GM10266 (cell line): Measurements from ENCODE around the gene CNPY1.

Experiments
- DNase-seq: peaks from one replicate; pipeline ENCODE4 v3.0.0; 2012; ENCODE audit errors: extremely low spot score
- CTCF ChIP-seq: IDR thresholded peaks from 2 replicates; pipeline ENCODE4 v1.5.1; 2012; ENCODE audit warnings: mild to moderate bottlenecking, low read depth; ENCODE audit not compliant: control insufficient read depth, insufficient read depth; ENCODE audit errors: missing control alignments

Gene CNPY1

DNA sequence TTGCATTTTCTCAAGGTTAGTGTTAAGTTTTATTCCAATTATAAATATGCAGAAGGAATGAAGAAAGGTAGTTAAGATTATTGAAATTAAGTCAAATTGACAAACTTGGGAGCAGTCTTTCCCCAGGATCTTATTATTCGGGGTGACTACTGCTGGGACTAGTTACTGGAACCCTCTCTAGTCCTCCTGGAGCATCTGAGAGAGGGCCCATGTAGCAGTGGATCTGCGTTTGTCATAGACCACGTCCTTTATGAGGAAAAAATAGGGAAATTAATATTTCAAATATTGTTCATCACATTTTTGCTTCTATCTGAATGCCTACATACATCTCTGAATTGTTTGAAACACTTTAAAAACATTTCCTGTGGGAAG, 41.0 kb downstream of the CNPY1 start:
- no peak for TF ChIP-seq CTCF
- no peak for DNase-seq

DNA sequence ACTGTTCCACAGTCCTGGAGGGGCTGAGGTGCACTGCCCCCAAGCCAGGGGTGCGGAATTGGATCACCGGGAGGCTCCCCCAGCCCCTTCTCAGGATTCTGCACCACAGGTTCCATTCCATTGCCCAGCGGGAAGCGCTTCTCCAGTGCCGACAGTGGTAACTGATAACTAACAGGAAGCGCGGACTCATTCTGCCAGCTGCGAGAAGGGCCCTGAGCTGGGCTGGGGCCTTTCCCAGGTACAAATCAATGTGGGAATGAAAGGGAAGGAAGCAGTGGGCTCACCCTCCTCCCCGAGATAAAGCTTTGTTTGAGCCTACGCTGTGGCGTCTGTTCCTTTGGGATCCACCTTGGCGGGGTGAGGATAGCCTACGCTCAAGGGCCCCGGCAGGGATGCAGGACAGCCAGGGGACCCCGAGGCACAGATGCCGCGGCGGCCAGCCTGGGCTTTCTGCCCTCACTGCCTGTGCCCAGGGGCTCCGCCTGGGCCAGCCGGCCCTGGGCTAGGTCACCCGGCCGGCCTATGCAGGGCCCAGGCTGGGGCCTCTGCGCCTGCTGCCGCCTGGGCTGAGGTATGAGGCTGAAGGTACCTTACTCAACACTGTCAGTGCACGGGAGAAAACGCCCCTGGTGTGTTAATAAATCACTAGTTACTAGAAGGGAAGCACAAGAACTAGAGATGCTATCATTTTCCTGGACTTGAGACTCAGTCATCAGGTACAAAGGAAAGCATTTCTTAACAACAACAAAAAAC, 49.0 kb downstream of the CNPY1 start:
- no peak for TF ChIP-seq CTCF
- no peak for DNase-seq

DNA sequence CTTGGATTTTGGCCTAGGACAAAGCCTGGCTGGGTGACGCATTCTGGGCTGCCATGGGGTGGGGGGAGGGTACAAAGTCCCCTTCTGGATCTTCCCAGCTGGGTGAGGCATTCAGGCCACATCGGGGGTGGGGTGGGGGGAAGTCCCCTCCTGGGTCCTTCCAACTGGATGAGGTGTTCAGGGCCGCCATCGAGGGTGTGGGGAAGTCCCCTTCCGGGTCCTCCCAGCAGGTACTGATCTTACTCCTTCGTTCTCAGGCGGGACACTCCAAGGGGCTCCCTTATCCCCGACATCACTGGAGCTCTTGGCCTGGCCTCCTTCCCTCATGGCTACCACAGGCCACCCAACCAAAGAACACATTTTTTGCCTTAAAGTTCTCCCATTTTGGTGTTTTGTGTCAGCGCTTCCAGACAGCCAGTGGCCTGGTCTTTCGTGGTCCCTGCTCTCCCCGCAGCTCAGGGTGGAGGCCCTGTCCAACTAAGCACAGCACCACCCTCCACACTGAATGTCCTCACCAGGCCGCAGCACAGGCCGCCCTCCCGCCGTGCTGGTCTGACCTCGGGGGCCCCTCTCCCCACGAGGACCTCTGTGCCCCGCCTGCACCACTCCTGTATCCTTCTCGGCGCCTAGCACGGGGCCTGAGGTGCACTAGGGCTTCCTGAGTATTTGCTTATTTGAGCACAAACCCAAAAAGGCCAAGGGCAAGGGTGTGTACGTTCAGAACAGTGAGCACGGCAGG, 49.9 kb downstream of the CNPY1 start:
- DNase-seq: no peak
- no peak for TF ChIP-seq CTCF

GRCh38 chr7:155495440-155496248, 50.7 kb downstream of the CNPY1 start:
- TF ChIP-seq CTCF: no peak
- DNase-seq: no peak

GRCh38 chr7:155494551-155494950, 51.8 kb downstream of the CNPY1 start:
- DNase-seq: no peak

More at GRCh38 chr7:155494551-155494950, 51.8 kb downstream of the CNPY1 start:
- no peak for TF ChIP-seq CTCF
